ENCODE data around the gene KIFC1. TPM values are rescaled to one million over a fixed set of nuclear protein-coding genes. Genes with fewer than 3 reads are reported as not detected.

Gene KIFC1
- total and polyA plus RNA-seq, 2 donors (not counting 1 experiment from before 2014, with no cell fraction given) = 5.3 to 8.0 TPM

GRCh38 chr6:33446356-33446755, 54.7 kb downstream of the KIFC1 start:
- H3K27ac ChIP-seq (ENCODE audit: insufficient read depth, low read length) = no peak overlapping the region
- no peaks in the 10 kb centered on the region for H3K9me3 ChIP-seq (ENCODE audit: control insufficient read depth, insufficient read depth, low read depth, low read length)
- no peak for DNase-seq (ENCODE audit: low read depth in 2 of 2)
- TF ChIP-seq EZH2 (IDR thresholded peaks at IDR 0.05; ENCODE audit: low read length, missing control alignments) = no peak
- TF ChIP-seq CTCF (conservative IDR thresholded peaks at IDR 0.05 in 1 of 2, IDR thresholded peaks at IDR 0.05 in 1 of 2; ENCODE audit: low read depth in 1 of 2, low read length in 2 of 2) = no peak
- H3K36me3 ChIP-seq (ENCODE audit: control insufficient read depth, insufficient read depth, low read length) = peaks cover 20% of the 10 kb centered on the region
- no peaks in the 10 kb centered on the region for H4K20me1 ChIP-seq (ENCODE audit: control insufficient read depth, extremely low read depth, insufficient read depth, low read length)
- no peaks in the 10 kb centered on the region for H3K27me3 ChIP-seq (ENCODE audit: control insufficient read depth, insufficient read depth, low read length)
- no peak overlapping the region for H3K9ac ChIP-seq (ENCODE audit: insufficient read depth, low read length)
- no peaks in the 10 kb centered on the region for H3K4me1 ChIP-seq (ENCODE audit: control insufficient read depth, extremely low read depth, insufficient read depth, low read length)
- no peak overlapping the region for H3K4me2 ChIP-seq (ENCODE audit: extremely low read depth, insufficient read depth, low read length)
- no peak overlapping the region for H3K4me3 ChIP-seq (replicated peaks in 1 of 4; ENCODE audit: control extremely low read depth in 1 of 4, insufficient read depth in 1 of 4, low read depth in 3 of 4, low read length in 4 of 4)
- no peaks in the 10 kb centered on the region for H3K79me2 ChIP-seq (ENCODE audit: control insufficient read depth, insufficient read depth, low read length)
- H2AFZ ChIP-seq (ENCODE audit: low read length) = no peak overlapping the region

- H3K27me3 ChIP-seq (ENCODE audit: control insufficient read depth, insufficient read depth, low read length) = no peaks in the 10 kb centered on the region
- no peak for DNase-seq (ENCODE audit: low read depth in 2 of 2)
- H3K4me3 ChIP-seq (replicated peaks in 1 of 4; ENCODE audit: control extremely low read depth in 1 of 4, insufficient read depth in 1 of 4, low read depth in 3 of 4, low read length in 4 of 4) = no peak overlapping the region
- no peaks in the 10 kb centered on the region for H3K9me3 ChIP-seq (ENCODE audit: control insufficient read depth, insufficient read depth, low read depth, low read length)
- no peak overlapping the region for H2AFZ ChIP-seq (ENCODE audit: low read length)
- H3K4me1 ChIP-seq (ENCODE audit: control insufficient read depth, extremely low read depth, insufficient read depth, low read length) = peaks cover 2% of the 10 kb centered on the region
- H3K9ac ChIP-seq (ENCODE audit: insufficient read depth, low read length) = no peak overlapping the region
- no peak overlapping the region for H3K4me2 ChIP-seq (ENCODE audit: extremely low read depth, insufficient read depth, low read length)
- no peak for TF ChIP-seq CTCF (conservative IDR thresholded peaks at IDR 0.05 in 1 of 2, IDR thresholded peaks at IDR 0.05 in 1 of 2; ENCODE audit: low read depth in 1 of 2, low read length in 2 of 2)
- TF ChIP-seq EZH2 (IDR thresholded peaks at IDR 0.05; ENCODE audit: low read length, missing control alignments) = no peak
- peaks cover 7% of the 10 kb centered on the region for H3K79me2 ChIP-seq (ENCODE audit: control insufficient read depth, insufficient read depth, low read length)
- no peaks in the 10 kb centered on the region for H4K20me1 ChIP-seq (ENCODE audit: control insufficient read depth, extremely low read depth, insufficient read depth, low read length)
- peaks cover 9% of the 10 kb centered on the region for H3K36me3 ChIP-seq (ENCODE audit: control insufficient read depth, insufficient read depth, low read length)
- no peak overlapping the region for H3K27ac ChIP-seq (ENCODE audit: insufficient read depth, low read length)
Measured at GRCh38 chr6:33450434-33450833, 58.8 kb downstream of the KIFC1 start.

GRCh38 chr6:33451606-33452005, 60.0 kb downstream of the KIFC1 start:
- Histone ChIP-seq H3K9ac (ENCODE audit: insufficient read depth, low read length) (no peak overlapping the region), H3K27me3 (ENCODE audit: control insufficient read depth, insufficient read depth, low read length) (no peaks in the 10 kb centered on the region), H3K4me2 (ENCODE audit: extremely low read depth, insufficient read depth, low read length) (no peak overlapping the region), H3K36me3 (ENCODE audit: control insufficient read depth, insufficient read depth, low read length) (peaks cover 15% of the 10 kb centered on the region), H3K79me2 (ENCODE audit: control insufficient read depth, insufficient read depth, low read length) (peaks cover 9% of the 10 kb centered on the region), H3K4me3 (replicated peaks in 1 of 4; ENCODE audit: control extremely low read depth in 1 of 4, insufficient read depth in 1 of 4, low read depth in 3 of 4, low read length in 4 of 4) (no peak overlapping the region), H2AFZ (ENCODE audit: low read length) (no peak overlapping the region), H4K20me1 (ENCODE audit: control insufficient read depth, extremely low read depth, insufficient read depth, low read length) (no peaks in the 10 kb centered on the region), H3K4me1 (ENCODE audit: control insufficient read depth, extremely low read depth, insufficient read depth, low read length) (peaks cover 2% of the 10 kb centered on the region), H3K9me3 (ENCODE audit: control insufficient read depth, insufficient read depth, low read depth, low read length) (no peaks in the 10 kb centered on the region), H3K27ac (ENCODE audit: insufficient read depth, low read length) (no peak overlapping the region)
- TF ChIP-seq CTCF (conservative IDR thresholded peaks at IDR 0.05 in 1 of 2, IDR thresholded peaks at IDR 0.05 in 1 of 2; ENCODE audit: low read depth in 1 of 2, low read length in 2 of 2) = no peak
- TF ChIP-seq EZH2 (IDR thresholded peaks at IDR 0.05; ENCODE audit: low read length, missing control alignments) = no peak
- DNase-seq (ENCODE audit: low read depth in 2 of 2) = no peak
